Measurements from ENCODE around the gene MYORG. TPM values are rescaled to one million over a fixed set of nuclear protein-coding genes. Genes with fewer than 3 reads are reported as not detected.

MYORG gene
- total and polyA plus RNA-seq, 2 experiments from 2014 or later = 23.4 to 32.2 TPM

- Histone ChIP-seq H3K4me2 (no peak overlapping the region), H3K79me2 (no peaks in the 10 kb centered on the region), H2AFZ (no peak overlapping the region), H3K9me2 (replicated peaks; ENCODE audit: insufficient read depth) (no peaks in the 10 kb centered on the region), H3K27ac (no peak overlapping the region), H4K20me1 (ENCODE audit: insufficient read depth, poor library complexity, severe bottlenecking) (no peaks in the 10 kb centered on the region), H3K9me3 (ENCODE audit: low read depth) (no peaks in the 10 kb centered on the region), H3K4me3 (no peak overlapping the region), H3K4me1 (ENCODE audit: insufficient read depth) (no peaks in the 10 kb centered on the region), H3K36me3 (replicated peaks; ENCODE audit: insufficient read depth, low read depth) (no peaks in the 10 kb centered on the region), H3K27me3 (no peaks in the 10 kb centered on the region)
- TF ChIP-seq, protein P1, sequence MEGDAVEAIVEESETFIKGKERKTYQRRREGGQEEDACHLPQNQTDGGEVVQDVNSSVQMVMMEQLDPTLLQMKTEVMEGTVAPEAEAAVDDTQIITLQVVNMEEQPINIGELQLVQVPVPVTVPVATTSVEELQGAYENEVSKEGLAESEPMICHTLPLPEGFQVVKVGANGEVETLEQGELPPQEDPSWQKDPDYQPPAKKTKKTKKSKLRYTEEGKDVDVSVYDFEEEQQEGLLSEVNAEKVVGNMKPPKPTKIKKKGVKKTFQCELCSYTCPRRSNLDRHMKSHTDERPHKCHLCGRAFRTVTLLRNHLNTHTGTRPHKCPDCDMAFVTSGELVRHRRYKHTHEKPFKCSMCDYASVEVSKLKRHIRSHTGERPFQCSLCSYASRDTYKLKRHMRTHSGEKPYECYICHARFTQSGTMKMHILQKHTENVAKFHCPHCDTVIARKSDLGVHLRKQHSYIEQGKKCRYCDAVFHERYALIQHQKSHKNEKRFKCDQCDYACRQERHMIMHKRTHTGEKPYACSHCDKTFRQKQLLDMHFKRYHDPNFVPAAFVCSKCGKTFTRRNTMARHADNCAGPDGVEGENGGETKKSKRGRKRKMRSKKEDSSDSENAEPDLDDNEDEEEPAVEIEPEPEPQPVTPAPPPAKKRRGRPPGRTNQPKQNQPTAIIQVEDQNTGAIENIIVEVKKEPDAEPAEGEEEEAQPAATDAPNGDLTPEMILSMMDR (IDR thresholded peaks at IDR 0.05; ENCODE audit: poor library complexity) = no peak
- TF ChIP-seq EZH2phosphoT487 (IDR thresholded peaks at IDR 0.05; ENCODE audit: low read depth, severe bottlenecking, unreplicated experiment) (no peak), EZH2 (IDR thresholded peaks at IDR 0.05; ENCODE audit: borderline replicate concordance) (no peak)
- DNase-seq (ENCODE audit: low spot score) = no peak
- WGBS (ENCODE audit: low lambda C conversion rate, missing lambda C conversion rate) = 93% methylated on average over 4 of the region's 4 CpGs
Observed at GRCh38 chr9:34399729-34400128, 23.0 kb upstream of the MYORG start.

GRCh38 chr9:34398875-34399274 lies 22.2 kb upstream of the MYORG start:
- no peaks in the 10 kb centered on the region for H3K79me2 ChIP-seq
- H4K20me1 ChIP-seq (ENCODE audit: insufficient read depth, poor library complexity, severe bottlenecking) = no peaks in the 10 kb centered on the region
- no peak for DNase-seq (ENCODE audit: low spot score)
- H3K4me1 ChIP-seq (ENCODE audit: insufficient read depth) = no peaks in the 10 kb centered on the region
- no peak overlapping the region for H2AFZ ChIP-seq
- no peak overlapping the region for H3K4me3 ChIP-seq
- no peak overlapping the region for H3K4me2 ChIP-seq
- H3K9me2 ChIP-seq (replicated peaks; ENCODE audit: insufficient read depth) = no peaks in the 10 kb centered on the region
- H3K27me3 ChIP-seq = no peaks in the 10 kb centered on the region
- 100% methylated on average over 1 of the region's 1 CpG for WGBS (ENCODE audit: low lambda C conversion rate, missing lambda C conversion rate)
- no peak overlapping the region for H3K27ac ChIP-seq
- H3K36me3 ChIP-seq (replicated peaks; ENCODE audit: insufficient read depth, low read depth) = no peaks in the 10 kb centered on the region
- TF ChIP-seq, protein P1 (IDR thresholded peaks at IDR 0.05; ENCODE audit: poor library complexity) = no peak
- TF ChIP-seq EZH2 (IDR thresholded peaks at IDR 0.05; ENCODE audit: borderline replicate concordance) (no peak), EZH2phosphoT487 (IDR thresholded peaks at IDR 0.05; ENCODE audit: low read depth, severe bottlenecking, unreplicated experiment) (no peak)
- no peaks in the 10 kb centered on the region for H3K9me3 ChIP-seq (ENCODE audit: low read depth)

- H3K36me3 ChIP-seq (replicated peaks; ENCODE audit: insufficient read depth, low read depth) = no peaks in the 10 kb centered on the region
- no peaks in the 10 kb centered on the region for H3K79me2 ChIP-seq
- no peaks in the 10 kb centered on the region for H3K9me2 ChIP-seq (replicated peaks; ENCODE audit: insufficient read depth)
- H3K27me3 ChIP-seq = no peaks in the 10 kb centered on the region
- WGBS (ENCODE audit: low lambda C conversion rate, missing lambda C conversion rate) = 81% methylated on average over 7 of the region's 7 CpGs
- no peak overlapping the region for H3K4me3 ChIP-seq
- no peak overlapping the region for H2AFZ ChIP-seq
- no peaks in the 10 kb centered on the region for H3K9me3 ChIP-seq (ENCODE audit: low read depth)
- no peak overlapping the region for H3K4me2 ChIP-seq
- no peak for DNase-seq (ENCODE audit: low spot score)
- TF ChIP-seq EZH2 (IDR thresholded peaks at IDR 0.05; ENCODE audit: borderline replicate concordance) = no peak
- TF ChIP-seq EZH2phosphoT487 (IDR thresholded peaks at IDR 0.05; ENCODE audit: low read depth, severe bottlenecking, unreplicated experiment) = no peak
- TF ChIP-seq, protein P1 (IDR thresholded peaks at IDR 0.05; ENCODE audit: poor library complexity) = no peak
- H3K27ac ChIP-seq = no peak overlapping the region
- H4K20me1 ChIP-seq (ENCODE audit: insufficient read depth, poor library complexity, severe bottlenecking) = no peaks in the 10 kb centered on the region
- no peaks in the 10 kb centered on the region for H3K4me1 ChIP-seq (ENCODE audit: insufficient read depth)
Observed at GRCh38 chr9:34396276-34397214, 19.8 kb upstream of the MYORG start.
